Inflammatory macrophage (primary cell): ENCODE results near the gene LMLN.
"Not testable (repeated sequence)": the region's sequence is repeated elsewhere in the genome, so short reads cannot be mapped to it uniquely, and the experiment has no call there.

Experiments used
- DNase-seq, 2 donors: peaks; one replicate each; pipeline ENCODE4 v3.0.0-alpha.2; 2020 to 2022

LMLN gene

DNA sequence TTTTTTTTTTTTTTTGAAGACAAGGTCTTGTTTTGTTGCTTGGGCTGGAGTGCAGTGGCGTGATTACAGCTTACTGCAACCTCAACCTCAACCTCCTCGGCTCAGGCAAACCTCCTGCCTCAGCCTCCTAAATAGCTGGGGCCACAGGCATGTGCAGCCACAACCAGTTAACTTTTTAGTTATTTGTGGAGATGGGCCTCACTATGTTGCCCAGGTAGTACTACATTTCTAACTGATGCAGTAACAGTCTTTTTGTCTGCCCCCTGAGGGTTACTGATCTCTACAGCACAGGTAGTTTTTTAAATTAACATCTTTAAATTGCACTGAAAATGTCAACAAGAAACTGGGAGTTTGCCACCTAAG is 3.4 kb upstream of the LMLN start:
- DNase-seq = no peak

DNA sequence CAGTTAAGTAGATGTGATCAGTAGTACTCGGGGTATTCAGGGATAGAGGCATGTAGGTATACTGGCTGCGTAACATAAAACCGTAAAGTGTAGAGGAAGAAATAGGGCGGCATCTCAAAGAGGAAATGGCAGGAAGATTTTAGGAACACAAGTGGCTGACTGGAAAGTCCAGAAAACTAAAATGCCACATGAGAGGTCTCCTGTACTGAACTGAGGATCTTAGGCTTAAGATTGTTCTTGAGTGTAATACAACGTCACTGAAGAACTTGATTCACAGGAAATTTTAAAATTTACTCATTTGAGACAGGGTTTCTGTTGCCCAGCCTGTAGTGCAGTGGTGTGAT is 2.3 kb upstream of the LMLN start:
- DNase-seq = no peak

- DNase-seq = no peak
Measured at GRCh38 chr3:197958346-197958745, 1.7 kb upstream of the LMLN start.

DNA sequence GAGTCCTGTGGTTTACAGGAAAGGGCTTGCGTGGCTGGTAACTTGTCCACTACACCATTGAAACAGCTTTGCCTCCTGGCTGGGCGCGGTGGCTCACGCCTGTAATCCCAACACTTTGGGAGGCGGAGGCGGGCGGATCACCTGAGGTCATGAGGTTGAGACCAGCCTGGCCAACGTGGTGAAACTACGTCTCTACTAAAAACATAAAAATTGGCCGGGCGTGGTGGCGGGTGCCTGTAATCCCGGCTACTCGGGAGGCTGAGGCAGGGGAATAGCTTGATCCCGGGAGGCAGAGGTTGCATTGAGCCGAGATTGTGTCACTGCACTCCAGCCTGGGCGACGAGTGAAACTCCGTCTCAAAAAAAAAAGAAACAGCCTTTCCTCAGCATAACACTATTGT is 1.2 kb upstream of the LMLN start:
- not testable (repeated sequence) for DNase-seq

DNA sequence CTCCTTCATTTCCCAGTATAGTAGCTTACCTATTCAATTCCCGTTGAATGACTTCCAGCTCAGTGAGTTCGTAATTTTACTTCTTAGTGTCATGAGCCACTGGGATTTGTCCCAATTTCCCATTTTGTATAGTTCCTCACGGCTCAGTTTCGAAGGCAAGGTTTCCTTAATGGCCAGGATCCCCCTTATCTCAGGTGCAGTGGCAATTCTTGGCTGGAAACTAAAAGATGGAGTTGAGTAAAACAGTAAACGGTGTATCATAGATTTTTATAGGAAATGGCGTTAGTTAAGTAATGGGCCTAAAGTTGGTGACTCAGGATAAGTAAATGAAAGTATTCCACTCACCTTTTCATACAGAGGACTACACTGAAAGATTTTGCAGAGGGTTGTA is 522 bp upstream of the LMLN start:
- no peak for DNase-seq

- peak in 1 of 2 donors; percentile 28 for DNase-seq
Measured at GRCh38 chr3:197960694-197961581, 921 bp downstream of the LMLN start.

DNA sequence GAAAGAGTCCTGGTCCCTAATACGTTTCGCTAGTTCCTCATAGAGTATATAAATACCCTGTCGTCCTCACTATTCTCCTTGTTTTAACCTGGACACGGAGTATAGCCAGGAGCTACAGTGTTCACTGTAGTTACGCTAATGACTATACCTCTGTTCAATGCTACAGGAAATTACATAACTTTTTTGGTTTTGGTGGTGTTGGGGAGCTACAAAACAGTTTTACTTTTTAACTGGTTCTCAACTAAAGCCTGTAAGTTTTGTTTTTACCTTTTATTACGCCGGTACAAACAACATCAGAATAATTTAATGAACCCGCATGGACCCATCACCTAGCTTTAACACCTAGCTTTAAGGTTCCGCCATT is 1.5 kb downstream of the LMLN start:
- DNase-seq = no peak

- DNase-seq = no peak
Measured at GRCh38 chr3:197963019-197963637, 3.1 kb downstream of the LMLN start.

- DNase-seq = not testable (repeated sequence)
Measured at GRCh38 chr3:197967337-197967989, 7.4 kb downstream of the LMLN start.

- DNase-seq = no peak
Measured at GRCh38 chr3:197970588-197970987, 10.6 kb downstream of the LMLN start.

GRCh38 chr3:197974016-197974415 is 14.0 kb downstream of the LMLN start:
- no peak for DNase-seq

GRCh38 chr3:197975311-197975710 is 15.3 kb downstream of the LMLN start:
- no peak for DNase-seq

- no peak for DNase-seq
Measured at GRCh38 chr3:197983076-197983475, 23.1 kb downstream of the LMLN start.

DNA sequence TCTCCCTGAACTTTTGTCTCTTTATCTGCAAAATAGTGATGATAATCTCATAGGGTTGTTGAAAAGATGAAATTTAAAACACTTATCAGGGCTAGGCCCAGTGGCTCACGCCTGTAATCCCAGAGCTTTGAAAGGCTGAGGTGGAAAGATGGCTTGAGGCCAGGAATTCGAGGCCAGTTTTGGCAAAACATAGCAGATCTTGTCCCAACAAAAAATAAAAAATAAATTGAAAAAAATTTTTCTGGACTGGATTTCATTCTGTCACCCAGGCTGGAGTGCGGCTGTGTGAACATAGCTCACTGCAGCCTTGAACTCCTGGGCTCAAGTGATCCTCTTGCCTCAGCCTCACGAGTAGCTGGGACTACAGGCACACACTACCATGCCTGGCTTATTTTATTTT is 29.6 kb downstream of the LMLN start:
- no peak for DNase-seq

GRCh38 chr3:197994736-197995135 is 34.7 kb downstream of the LMLN start:
- DNase-seq = no peak

- DNase-seq = no peak
Measured at GRCh38 chr3:197996855-197997254, 36.8 kb downstream of the LMLN start.

DNA sequence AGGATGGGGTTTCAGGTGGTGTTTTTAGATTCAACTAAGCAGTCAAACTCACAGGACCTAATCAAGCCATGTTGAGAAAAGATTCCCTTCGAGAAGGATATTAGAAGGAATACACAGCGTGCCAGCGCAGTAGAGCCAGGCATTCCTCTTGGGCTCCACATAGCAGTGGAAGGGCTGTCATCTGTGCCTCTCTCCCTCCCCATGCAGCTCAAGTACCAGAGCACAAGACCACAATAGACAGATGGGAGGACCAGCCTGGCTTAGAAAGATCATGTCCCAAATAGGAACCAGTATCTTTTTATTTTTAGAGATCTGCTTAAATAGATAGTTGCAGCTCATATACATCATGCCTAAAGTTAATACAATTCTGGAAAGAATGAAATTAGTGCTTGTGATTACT is 37.9 kb downstream of the LMLN start:
- no peak for DNase-seq

GRCh38 chr3:198017090-198017489 is 57.1 kb downstream of the LMLN start:
- DNase-seq = no peak

DNA sequence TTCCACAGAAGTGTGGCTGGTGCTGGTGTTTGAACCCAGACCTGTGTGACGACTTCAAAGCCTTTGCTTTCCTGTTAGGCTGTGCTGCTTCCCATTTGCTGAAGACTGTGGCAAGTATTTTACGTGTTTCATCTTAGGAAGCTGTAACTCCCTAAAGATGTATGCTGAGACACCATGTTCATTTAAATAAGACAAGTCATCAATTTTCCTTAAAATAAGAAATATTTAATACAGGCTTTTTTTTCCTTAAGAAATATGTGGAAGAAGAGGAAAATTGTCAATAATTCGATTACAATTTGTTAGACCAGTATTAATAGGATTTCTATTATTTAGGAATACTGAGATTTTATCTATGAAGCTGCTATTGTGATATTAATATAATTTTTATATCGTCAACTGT is 58.4 kb downstream of the LMLN start:
- no peak for DNase-seq

DNA sequence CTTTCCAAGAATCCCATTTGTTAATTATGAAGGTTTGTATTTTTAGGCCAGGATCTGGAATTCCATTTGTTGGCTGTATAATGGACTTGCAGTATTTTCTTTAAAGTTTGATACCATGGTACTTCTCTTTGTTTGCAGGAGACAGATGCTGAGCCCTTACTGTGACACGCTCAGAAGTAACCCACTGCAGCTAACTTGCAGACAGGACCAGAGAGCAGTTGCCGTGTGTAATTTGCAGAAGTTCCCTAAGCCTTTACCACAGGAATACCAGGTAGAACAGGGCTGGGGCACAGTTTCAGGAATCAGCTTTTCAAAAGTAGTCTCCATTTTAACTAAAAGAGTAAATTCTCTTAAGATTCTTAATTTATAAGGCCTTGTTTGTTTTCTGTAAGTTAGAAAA is 59.1 kb downstream of the LMLN start:
- DNase-seq = no peak

- no peak for DNase-seq
Measured at GRCh38 chr3:198021320-198021719, 61.3 kb downstream of the LMLN start.

DNA sequence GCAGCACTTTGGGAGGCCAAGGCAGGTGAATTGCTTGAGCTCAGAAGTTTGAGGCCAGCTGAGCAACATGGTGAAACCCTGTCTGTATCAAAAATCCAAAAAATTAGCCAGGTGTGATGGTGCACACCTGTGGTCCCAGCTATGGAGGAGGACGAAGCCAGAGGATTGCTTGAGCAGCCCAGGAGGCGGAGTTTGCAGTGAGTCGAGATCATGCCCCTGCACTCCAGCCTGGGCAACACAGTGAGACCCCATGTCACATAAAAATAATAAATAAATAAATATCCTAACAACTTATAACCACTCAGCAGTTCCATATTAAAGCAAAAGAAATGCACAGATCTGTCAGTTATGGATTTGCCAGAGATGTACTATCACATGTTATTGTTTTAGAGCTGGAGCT is 62.6 kb downstream of the LMLN start:
- DNase-seq = no peak

GRCh38 chr3:198025644-198026043 is 65.6 kb downstream of the LMLN start:
- DNase-seq = no peak

- DNase-seq = no peak
Measured at GRCh38 chr3:198026620-198027019, 66.6 kb downstream of the LMLN start.
